RPMI7951 (cell line): ENCODE data around the gene PLCE1. TPM values are rescaled to one million over a fixed set of nuclear protein-coding genes. Genes with fewer than 3 reads are reported as not detected.
"Not testable (repeated sequence)": the region's sequence is repeated elsewhere in the genome, so short reads cannot be mapped to it uniquely, and the experiment has no call there.

Source experiments
- DNase-seq: peaks from one replicate; pipeline ENCODE4 v3.0.0-alpha.2; 2012; ENCODE audit warnings: low read depth
- total RNA-seq: library from RNA; depleted of rRNA; stranded (reverse); fragments of >200 nt; shearing (Covaris generic); gene quantifications from 2 replicates; pipeline ENCODE4 v1.2.3, GENCODE V29; 2014; rRNA removed

The PLCE1 gene
- 0.10 and 0.24 TPM in 2 replicates for total RNA-seq

DNA sequence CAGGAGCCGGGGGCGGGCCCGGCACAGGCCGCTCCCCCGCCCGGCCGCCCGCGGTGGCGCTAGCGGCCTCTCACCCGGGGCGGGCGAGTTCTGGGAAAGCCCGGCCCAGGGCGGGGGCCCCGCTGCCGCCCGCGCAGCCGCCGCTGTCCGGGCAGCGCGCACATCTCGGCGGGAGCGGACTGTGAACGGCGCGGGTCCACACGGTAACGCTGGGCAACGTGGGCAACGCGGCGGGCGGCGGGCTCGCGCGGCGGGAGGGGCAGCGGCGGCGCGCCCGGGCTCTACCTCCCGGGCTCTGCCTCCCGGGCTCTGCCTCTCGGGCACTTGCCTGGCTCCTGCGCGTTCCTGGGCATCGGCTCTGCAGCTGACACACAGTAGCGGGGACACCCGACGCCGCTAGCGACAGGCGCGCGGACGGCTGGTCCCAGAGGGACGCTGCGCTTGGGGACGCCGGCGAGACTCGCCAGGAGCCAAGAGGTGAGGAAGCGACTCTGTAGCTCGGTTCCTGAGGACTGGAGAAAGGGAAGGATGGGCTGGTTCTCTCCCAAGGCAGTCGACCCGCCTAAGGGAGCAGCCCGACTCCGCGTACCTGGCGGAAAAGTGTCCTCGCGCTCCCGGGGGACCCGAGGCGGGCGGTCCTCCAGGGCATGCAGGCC, at the start of gene PLCE1:
TSS of gene PLCE1 (plus strand) at position 150 of the 656 bp plus-strand sequence. CDS start 37,116 bp downstream, outside the sequence.
- DNase-seq: no peak

DNA sequence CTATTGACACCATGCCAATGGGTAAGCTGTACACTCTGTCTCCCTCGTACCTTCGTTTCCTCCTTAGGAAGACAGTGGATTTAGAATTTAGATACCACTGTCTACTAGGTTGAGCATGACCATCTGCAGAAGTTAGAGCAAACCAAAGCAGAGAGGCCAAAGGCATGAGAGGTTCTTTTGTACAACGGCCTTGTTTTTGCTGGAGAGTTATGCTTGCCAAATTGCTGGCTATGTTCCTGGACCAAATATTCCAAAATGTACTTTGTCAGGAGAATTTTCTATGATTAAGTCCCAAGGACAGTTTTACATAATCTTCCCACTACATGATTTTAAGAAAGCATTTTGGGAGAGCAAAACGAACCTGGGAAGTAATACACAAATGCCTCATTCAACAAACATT, 47.9 kb upstream of the PLCE1 start:
- no peak for DNase-seq

DNA sequence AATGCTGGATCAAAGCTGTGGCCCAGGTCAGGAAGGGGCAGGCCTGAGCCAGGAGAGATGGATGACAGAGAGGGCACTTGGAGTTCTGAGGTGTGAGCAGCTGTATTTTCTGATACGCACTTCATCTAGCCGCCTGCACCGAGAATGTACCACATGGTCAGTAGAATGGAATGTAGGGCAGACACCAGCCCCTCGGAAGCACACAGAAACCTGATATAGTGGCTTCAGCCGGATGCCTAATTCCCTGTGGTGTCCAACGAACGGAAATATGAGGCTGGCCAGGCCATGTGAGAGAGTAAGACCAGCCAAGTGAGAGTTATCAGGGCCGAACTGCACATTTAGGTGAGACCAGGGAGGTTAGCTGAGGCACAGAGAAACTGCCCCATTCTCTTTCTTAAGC, 46.7 kb upstream of the PLCE1 start:
- peak; percentile 77 for DNase-seq

GRCh38 chr10:93947524-93947923, 46.2 kb upstream of the PLCE1 start:
- no peak for DNase-seq

DNA sequence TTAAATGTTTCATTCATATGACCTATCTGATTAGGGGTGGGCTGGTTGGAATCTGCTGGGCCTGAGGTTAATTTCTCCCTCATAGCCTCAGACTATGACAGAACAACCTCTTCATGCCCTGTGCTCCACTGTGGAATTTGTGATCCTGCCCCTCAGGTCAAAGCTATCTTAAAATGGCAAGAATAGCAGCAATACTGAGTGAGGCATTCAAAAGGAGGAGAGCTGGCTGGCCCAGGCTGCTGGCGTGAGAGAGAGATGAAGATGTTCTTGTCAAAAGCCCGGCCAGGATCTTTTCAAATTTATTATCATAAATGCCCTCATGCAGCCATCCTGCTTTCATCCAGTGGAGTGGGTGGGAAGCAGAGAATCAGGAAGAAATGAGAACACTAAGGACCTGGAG, 41.8 kb upstream of the PLCE1 start:
- no peak for DNase-seq

- no peak for DNase-seq
Observed at GRCh38 chr10:93954299-93954698, 39.4 kb upstream of the PLCE1 start.

DNA sequence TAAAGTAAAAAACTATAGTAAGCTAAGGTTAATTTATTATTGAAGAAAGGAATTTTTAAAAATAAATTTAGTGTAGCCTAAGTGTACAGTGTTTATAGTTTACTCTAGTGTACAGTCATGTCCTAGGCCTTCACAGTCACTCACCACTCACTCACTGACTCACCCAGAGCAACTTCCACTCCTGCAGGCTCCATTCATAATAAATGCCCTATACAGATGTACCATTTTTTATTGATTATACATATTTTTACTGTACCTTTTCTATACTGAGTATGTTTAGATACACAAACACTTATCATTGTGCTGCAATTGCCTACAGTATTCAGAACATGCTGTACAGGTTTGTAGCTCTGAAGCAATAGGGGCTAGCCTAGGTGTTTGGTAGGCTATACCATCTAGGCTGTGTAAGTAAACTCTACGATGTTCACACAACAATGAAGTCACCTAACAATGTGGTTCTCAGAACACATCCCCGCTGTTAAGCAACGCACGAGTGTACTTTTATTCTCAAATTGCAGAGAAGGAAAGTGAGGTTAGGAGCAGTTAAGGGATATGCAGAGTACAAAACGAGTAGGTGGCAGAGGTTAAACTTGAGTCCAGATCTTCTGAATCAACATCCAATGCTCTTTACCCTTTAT, 38.9 kb upstream of the PLCE1 start:
- DNase-seq: peak; percentile 10

- no peak for DNase-seq
Observed at GRCh38 chr10:93958834-93959233, 34.9 kb upstream of the PLCE1 start.

GRCh38 chr10:93960988-93961387, 32.7 kb upstream of the PLCE1 start:
- DNase-seq: not testable (repeated sequence)

GRCh38 chr10:93962973-93963372, 30.8 kb upstream of the PLCE1 start:
- no peak for DNase-seq

GRCh38 chr10:93963434-93963833, 30.3 kb upstream of the PLCE1 start:
- no peak for DNase-seq

GRCh38 chr10:93965911-93966310, 27.8 kb upstream of the PLCE1 start:
- no peak for DNase-seq

DNA sequence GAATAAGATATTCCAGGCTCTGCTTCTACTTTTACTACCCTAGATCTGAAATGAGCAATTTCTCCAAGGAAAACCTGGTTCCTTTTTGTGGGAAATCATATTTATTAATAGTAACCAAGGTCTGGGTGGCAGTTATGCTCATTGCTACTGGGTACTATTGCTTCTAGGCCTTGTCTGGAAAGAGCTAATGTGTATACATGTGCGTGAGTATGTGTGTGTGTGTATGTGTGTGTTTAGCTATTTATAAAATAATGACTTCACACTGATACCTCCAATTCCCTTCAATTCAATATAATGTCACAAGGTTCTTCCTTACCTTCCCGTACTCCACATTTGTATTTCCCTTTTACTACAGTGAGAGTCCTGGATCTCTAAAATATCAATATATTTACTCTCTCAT, 26.0 kb upstream of the PLCE1 start:
- DNase-seq: no peak

DNA sequence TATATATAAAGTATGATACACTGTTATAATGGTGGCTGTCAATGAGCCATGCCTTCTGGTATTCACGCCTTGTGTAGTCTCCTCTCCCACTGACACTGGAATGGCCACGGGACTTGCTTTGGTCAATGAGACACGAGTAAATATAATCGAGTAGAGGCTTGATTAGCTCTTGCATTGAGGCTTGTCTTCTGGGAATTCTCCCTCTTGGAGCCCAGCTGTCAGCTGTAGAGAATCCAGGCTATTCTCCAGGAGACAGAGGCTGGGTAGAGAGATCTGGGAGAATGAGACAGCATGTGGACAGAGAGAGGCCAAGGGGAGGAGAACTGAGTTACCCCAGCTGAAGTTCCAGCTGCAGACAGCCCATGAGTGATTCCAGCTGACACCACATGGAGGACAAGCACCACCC, 25.2 kb upstream of the PLCE1 start:
- DNase-seq: no peak

GRCh38 chr10:93970433-93971010, 23.2 kb upstream of the PLCE1 start:
- not testable (repeated sequence) for DNase-seq

- no peak for DNase-seq
Observed at GRCh38 chr10:93973748-93974445, 19.8 kb upstream of the PLCE1 start.

- DNase-seq: no peak
Observed at GRCh38 chr10:93977442-93977841, 16.3 kb upstream of the PLCE1 start.

DNA sequence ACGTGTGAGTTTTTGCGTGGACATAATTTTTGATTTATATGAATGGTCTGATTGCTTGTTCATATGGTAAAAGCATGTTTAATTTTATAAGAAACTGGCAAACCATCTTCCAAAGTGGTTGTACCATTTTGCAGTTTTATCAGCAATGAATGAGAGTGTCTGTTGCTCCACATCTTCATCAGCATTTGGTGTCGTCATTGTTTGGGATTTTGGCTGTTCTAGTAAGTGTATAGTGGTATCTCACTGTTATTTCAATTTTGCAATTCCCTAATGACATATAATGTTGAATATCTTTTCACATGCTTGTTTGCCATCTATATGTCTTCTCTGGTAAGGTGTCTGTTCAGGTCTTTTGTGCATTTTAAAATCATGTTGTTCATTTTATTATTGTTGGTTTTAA, 13.2 kb upstream of the PLCE1 start:
- DNase-seq: no peak

GRCh38 chr10:93991114-93991513, 2.6 kb upstream of the PLCE1 start:
- no peak for DNase-seq

- peak; percentile 68 for DNase-seq
Observed at GRCh38 chr10:93991596-93992284, 2.0 kb upstream of the PLCE1 start.

DNA sequence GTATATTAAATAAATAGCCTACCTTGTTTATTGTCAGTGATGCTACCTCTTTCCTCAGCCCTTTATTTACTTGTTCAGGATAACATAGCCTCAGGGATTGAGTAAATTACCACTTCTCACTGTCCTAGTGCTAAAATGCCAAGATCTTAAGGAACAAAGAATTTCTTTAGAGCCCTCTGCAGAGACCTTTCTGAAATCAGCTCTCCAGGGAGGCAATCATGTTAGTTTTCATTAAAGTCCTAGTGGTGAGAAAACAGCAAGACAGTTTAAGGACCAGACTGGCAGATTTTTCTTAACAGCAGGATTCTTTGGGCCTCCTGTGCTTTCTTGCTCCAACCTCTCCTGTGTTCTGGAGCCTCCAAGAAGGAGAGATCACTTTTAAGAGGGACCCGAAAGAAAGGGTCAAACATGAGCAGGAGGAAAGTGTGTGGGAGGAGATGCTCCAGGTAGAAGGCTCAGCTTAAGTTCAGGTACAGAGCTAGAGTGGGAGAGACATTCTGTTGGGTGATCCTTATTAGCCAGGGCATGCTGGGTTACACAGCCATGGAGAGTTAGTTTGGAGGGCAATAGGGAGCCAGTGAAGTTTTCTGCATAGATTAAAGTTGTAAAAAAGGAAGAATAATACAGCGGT, 1.2 kb upstream of the PLCE1 start:
- no peak for DNase-seq

GRCh38 chr10:93993414-93993781, 333 bp upstream of the PLCE1 start:
- DNase-seq: no peak
